ENCODE data around the gene METTL8. TPM values are rescaled to one million over a fixed set of nuclear protein-coding genes. Genes with fewer than 3 reads are reported as not detected.

METTL8 gene
- total and polyA plus RNA-seq, 11 donors: 4.2 to 18.5 (median 9.0) TPM

GRCh38 chr2:171334946-171335345 is 98.8 kb downstream of the METTL8 start:
- ATAC-seq: no peak
- WGBS, 4 donors: 93 to 98% (median 96%) methylated on average over 1 of the region's 1 CpG
- H3K36me3 ChIP-seq: no peaks in the 10 kb centered on the region

GRCh38 chr2:171334171-171334570 is 99.6 kb downstream of the METTL8 start:
- Histone ChIP-seq H3K36me3 (no peaks in the 10 kb centered on the region), H3K27ac (no peak overlapping the region), H3K9me3 (no peaks in the 10 kb centered on the region), H3K4me3 (no peak overlapping the region), H3K27me3 (no peaks in the 10 kb centered on the region), H3K4me1 (peaks cover 0 to 3% (median 0%) of the 10 kb centered on the region in 12 donors)
- ATAC-seq (no peak), DNase-seq (no peak)
- intact Hi-C loops (cut with DNase I): no loop called here
- 52 to 68% (median 60%) methylated on average over 2 of the region's 2 CpGs for WGBS, 4 donors
- TF ChIP-seq CTCF (IDR thresholded peaks at IDR 0.05): no peak
- no peak for TF ChIP-seq POLR2A (IDR thresholded peaks at IDR 0.05)

More at GRCh38 chr2:171334946-171335345, 98.8 kb downstream of the METTL8 start:
- Histone ChIP-seq H3K27me3 (no peaks in the 10 kb centered on the region), H3K9me3 (no peaks in the 10 kb centered on the region), H3K4me3 (no peak overlapping the region), H3K4me1 (peaks cover 0 to 3% (median 0%) of the 10 kb centered on the region in 12 donors), H3K27ac (no peak overlapping the region)
- intact Hi-C loops (cut with DNase I): no loop called here
- DNase-seq: no peak
- TF ChIP-seq CTCF (IDR thresholded peaks at IDR 0.05): no peak
- no peak for TF ChIP-seq POLR2A (IDR thresholded peaks at IDR 0.05)

- intact Hi-C loops (cut with DNase I): no loop called here
- no peaks in the 10 kb centered on the region for H3K36me3 ChIP-seq
- no peak for ATAC-seq
- no peaks in the 10 kb centered on the region for H3K9me3 ChIP-seq
- TF ChIP-seq CTCF (IDR thresholded peaks at IDR 0.05) (no peak), POLR2A (IDR thresholded peaks at IDR 0.05) (no peak)
- DNase-seq: no peak
- 74 to 82% (median 80%) methylated on average over 5 of the region's 5 CpGs for WGBS, 4 donors
- H3K4me1 ChIP-seq: peaks cover 0 to 3% (median 0%) of the 10 kb centered on the region in 12 donors
- H3K27me3 ChIP-seq: no peaks in the 10 kb centered on the region
- H3K4me3 ChIP-seq: no peak overlapping the region
- no peak overlapping the region for H3K27ac ChIP-seq
Measured at GRCh38 chr2:171330155-171330956, 103.4 kb downstream of the METTL8 start.

- no peaks in the 10 kb centered on the region for H3K27me3 ChIP-seq
- WGBS, 4 donors: 87 to 91% (median 88%) methylated on average over 4 of the region's 4 CpGs
- H3K4me1 ChIP-seq: peaks cover 0 to 3% (median 0%) of the 10 kb centered on the region in 12 donors
- DNase-seq: no peak
- TF ChIP-seq CTCF (IDR thresholded peaks at IDR 0.05) (no peak), POLR2A (IDR thresholded peaks at IDR 0.05) (no peak)
- no peak for ATAC-seq
- no peak overlapping the region for H3K4me3 ChIP-seq
- no peak overlapping the region for H3K27ac ChIP-seq
- H3K36me3 ChIP-seq: peaks cover 0 to 12% (median 0%) of the 10 kb centered on the region in 9 donors
- intact Hi-C loops (cut with DNase I): no loop called here
- H3K9me3 ChIP-seq: no peaks in the 10 kb centered on the region
Measured at GRCh38 chr2:171327043-171327496, 106.7 kb downstream of the METTL8 start.
